AG04449 (cell line): Measurements from ENCODE around the gene PPP1R3F.

Experiments used
- CTCF ChIA-PET: fragments of 350-600 bp; formaldehyde crosslinking; extraction: SDS; loops from one replicate; lab custom pipeline; 2021; ENCODE audit warnings: antibody characterized with exemption; lab: Yijun Ruan, JAX
- POLR2A ChIA-PET: fragments of 400-600, 350-600 bp; formaldehyde crosslinking; extraction: SDS; loops from one replicate; lab custom pipeline; 2020; ENCODE audit warnings: antibody characterized with exemption, inconsistent platforms; lab: Yijun Ruan, JAX
- DNase-seq: peaks from one replicate; pipeline ENCODE4 v3.0.0-alpha.2; 2010; ENCODE audit warnings: low read depth, low spot score
- H3K4me3 ChIP-seq: 2 replicates; pipeline ENCODE4 v1.5.1; 2011; ENCODE audit warnings: low read depth, mild to moderate bottlenecking, control low read depth, low read length
- TF ChIP-seq, protein P1 (sequence below): IDR thresholded peaks from one replicate; pipeline ENCODE4 v1.5.1; 2011; ENCODE audit warnings: mild to moderate bottlenecking, moderate library complexity, low read length, control low read depth, inconsistent platforms; ENCODE audit not compliant: insufficient read depth; ENCODE audit errors: missing control alignments

Gene PPP1R3F

GRCh38 chrX:49247346-49247745 is 22.2 kb upstream of the PPP1R3F start:
- DNase-seq = no peak
- TF ChIP-seq, protein P1, sequence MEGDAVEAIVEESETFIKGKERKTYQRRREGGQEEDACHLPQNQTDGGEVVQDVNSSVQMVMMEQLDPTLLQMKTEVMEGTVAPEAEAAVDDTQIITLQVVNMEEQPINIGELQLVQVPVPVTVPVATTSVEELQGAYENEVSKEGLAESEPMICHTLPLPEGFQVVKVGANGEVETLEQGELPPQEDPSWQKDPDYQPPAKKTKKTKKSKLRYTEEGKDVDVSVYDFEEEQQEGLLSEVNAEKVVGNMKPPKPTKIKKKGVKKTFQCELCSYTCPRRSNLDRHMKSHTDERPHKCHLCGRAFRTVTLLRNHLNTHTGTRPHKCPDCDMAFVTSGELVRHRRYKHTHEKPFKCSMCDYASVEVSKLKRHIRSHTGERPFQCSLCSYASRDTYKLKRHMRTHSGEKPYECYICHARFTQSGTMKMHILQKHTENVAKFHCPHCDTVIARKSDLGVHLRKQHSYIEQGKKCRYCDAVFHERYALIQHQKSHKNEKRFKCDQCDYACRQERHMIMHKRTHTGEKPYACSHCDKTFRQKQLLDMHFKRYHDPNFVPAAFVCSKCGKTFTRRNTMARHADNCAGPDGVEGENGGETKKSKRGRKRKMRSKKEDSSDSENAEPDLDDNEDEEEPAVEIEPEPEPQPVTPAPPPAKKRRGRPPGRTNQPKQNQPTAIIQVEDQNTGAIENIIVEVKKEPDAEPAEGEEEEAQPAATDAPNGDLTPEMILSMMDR = no peak
- no peak overlapping the region for H3K4me3 ChIP-seq
- ChIA-PET POLR2A (no interaction called here), CTCF (no interaction called here)

- DNase-seq = no peak
- no peak overlapping the region for H3K4me3 ChIP-seq
- ChIA-PET CTCF (no interaction called here), POLR2A (no interaction called here)
- TF ChIP-seq, protein P1 = no peak
Observed at GRCh38 chrX:49247916-49248811, 21.4 kb upstream of the PPP1R3F start.

DNA sequence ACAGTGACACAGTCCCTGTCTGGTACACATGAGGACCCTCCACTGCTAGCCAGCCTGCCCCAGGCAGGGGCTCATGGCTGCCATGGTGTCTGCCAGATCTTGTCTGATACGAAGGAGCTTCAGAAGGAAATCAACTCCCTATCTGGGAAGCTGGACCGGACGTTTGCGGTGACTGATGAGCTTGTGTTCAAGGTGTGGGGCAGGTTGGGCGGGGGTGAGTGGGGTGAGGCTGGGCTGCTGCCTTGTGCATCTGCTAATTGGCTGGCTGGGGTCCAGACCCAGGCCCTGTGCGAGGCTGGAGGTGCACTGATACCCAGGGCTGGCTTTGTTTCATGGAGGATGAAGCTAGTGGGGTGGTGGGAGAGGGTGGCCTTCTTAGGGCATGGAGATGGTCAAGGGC is 20.5 kb upstream of the PPP1R3F start:
- ChIA-PET POLR2A (no interaction called here), CTCF (no interaction called here)
- no peak overlapping the region for H3K4me3 ChIP-seq
- DNase-seq = no peak
- TF ChIP-seq, protein P1 = no peak

DNA sequence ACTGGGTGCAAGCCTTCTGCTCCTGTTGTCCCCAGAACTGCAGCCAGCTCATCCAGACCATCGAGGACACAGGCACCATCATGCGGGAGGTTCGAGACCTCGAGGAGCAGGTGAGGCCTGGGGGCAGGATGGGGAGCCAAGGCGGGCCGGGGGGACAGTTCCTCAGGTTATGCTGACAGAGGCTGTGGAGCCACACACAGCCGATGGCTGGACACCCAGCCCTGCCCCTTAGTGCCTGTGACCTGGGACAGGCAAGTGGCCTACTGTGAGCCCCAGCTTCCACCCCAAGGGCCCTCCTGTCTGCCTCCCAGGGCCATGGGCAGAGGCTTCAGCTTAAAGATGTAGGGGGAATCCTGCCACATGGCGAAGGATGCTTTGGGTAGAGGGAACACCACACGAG is 20.0 kb upstream of the PPP1R3F start:
- TF ChIP-seq, protein P1 = no peak
- DNase-seq = no peak
- H3K4me3 ChIP-seq = no peak overlapping the region
- CTCF ChIA-PET = no interaction called here
- POLR2A ChIA-PET = no interaction called here

- ChIA-PET POLR2A (interaction anchor here (0.6 kb wide), 1 partner anchor 193 kb away, joined by 3 read pairs; no protein-coding TSS in a partner anchor), CTCF (no interaction called here)
- no peak for DNase-seq
- TF ChIP-seq, protein P1 = no peak
- H3K4me3 ChIP-seq = no peak overlapping the region
Observed at GRCh38 chrX:49250066-49250465, 19.5 kb upstream of the PPP1R3F start.

DNA sequence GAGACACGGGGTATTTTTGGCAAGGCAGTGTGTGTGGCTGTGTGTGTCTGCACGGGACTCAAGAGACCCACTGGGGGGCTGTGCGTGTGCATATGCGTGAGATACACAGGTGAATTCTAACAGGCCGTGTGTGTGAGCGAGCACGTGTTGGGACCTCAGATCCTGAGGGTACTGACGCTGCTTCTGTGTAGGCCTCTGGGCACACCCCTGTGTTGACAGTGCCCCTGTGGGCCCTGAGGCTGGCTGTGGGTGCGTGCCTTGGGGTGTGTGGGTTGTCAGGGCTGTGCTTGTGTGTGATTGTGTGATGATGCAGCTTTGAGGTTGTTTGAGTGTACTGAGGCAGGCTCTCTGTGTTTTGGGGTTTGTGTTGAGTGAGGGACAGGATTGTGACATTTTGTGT is 19.0 kb upstream of the PPP1R3F start:
- ChIA-PET POLR2A (interaction anchor here (0.6 kb wide), 1 partner anchor 193 kb away, joined by 3 read pairs; no protein-coding TSS in a partner anchor), CTCF (no interaction called here)
- DNase-seq = no peak
- TF ChIP-seq, protein P1 = no peak
- H3K4me3 ChIP-seq = no peak overlapping the region
